NCI-H187 (cell line): Measurements from ENCODE around the gene BICDL2.
"Not testable (repeated sequence)": the region's sequence is repeated elsewhere in the genome, so short reads cannot be mapped to it uniquely, and the experiment has no call there.

Source experiments
- DNase-seq, 2 experiments: peaks; one replicate each; lab custom pipeline; 2025; lab: John Stamatoyannopoulos, UW

The BICDL2 gene, protein sequence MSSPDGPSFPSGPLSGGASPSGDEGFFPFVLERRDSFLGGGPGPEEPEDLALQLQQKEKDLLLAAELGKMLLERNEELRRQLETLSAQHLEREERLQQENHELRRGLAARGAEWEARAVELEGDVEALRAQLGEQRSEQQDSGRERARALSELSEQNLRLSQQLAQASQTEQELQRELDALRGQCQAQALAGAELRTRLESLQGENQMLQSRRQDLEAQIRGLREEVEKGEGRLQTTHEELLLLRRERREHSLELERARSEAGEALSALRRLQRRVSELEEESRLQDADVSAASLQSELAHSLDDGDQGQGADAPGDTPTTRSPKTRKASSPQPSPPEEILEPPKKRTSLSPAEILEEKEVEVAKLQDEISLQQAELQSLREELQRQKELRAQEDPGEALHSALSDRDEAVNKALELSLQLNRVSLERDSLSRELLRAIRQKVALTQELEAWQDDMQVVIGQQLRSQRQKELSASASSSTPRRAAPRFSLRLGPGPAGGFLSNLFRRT

DNA sequence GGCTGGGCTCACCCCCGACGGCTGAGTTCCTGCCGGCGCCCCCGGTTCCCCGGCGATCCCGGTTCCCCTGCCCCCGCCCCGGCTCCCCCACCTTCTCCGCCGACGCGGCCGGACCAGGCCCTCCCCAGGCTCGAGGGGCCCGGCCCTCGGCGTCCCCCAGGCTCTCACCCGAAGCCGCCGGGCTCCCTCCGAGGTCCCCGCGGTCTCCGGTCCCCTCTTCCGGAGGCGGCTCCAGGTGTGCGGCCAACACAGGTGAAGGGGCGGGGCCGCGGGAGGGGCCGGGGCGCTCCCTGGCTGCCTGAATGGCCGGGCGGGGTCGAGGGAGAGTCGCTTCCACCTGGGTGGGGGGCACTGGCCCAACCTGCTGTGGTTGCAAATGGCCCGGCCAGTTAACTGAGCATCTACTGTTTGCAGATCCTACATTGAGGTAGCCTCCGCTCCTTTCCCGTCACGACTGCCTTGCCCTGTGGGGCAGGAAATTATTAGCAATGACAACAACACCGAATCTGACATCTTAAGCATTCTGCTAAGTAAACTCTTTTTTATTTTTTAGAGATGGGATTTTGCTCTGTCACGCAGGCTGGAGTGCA lies at the start of gene BICDL2:
TSS of gene BICDL2 (minus strand) at position 219 of the 590 bp plus-strand sequence. CDS start 1,448 bp downstream, outside the sequence.
- DNase-seq = no peak

DNA sequence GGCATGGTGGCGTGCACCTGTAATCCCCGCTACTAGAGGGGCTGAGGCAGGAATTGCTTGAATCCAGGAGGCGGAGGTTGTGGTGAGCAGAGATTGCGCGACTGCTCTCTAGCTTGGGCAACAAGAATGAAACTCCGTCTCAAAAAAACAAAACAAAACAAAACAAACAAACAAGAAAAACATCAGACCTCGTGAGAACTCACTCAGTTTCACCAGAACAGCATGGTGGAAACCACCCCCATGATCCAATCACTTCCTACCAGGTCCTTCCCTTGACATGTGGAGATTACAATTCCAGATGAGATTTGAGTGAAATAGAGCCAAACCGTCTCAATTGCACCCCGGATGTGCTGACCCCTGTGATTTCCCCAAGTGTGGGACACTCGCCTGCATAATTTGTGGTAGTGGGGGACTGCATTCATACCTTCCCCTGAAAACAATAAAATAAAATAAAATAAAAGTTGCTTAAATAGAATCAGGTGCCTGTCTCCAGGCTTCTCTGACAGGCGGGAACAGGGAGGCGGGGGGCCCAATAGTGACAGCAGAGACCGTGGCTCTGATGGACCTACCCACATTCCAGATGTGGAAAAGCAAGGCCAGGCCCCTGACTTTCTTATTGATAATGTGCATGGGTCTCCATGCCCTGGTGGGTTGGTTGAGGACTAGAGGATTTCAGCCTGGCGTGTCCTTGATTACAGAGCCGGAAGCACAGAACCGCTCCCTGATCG lies 49.3 kb upstream of the BICDL2 start:
- no peak for DNase-seq

DNA sequence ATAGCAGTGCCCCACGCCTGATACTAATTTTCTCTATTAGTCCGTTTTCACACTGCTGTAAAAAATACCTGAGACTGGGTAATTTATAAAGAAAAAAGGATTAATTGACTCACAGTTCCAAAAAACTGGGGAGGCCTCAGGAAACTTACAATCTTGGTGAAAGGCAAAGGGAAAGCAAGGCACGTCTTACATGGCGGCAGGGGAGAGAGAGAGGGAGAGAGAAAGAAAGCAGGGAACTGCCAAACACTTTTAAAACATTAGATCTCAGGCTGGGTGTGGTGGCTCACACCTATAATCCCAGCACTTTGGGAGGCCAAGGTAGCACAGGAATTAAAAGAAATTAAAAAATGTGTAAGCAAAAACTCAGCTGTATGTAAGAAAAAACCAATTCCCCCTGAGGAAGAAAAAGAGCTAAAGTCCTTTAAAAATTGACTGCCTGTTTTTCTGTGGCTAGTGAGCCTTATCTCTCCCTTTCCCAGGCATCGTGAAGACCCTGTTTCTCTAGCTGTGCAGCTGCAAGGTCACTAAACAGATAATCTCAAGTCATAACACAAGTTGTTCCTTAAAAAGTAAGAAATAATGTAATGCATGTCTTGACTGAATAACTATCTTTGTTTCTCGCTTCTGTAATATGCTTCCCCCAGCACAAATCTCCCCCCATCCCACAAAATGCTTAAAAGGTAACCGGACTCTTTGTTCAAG lies 48.4 kb upstream of the BICDL2 start:
- no peak for DNase-seq

DNA sequence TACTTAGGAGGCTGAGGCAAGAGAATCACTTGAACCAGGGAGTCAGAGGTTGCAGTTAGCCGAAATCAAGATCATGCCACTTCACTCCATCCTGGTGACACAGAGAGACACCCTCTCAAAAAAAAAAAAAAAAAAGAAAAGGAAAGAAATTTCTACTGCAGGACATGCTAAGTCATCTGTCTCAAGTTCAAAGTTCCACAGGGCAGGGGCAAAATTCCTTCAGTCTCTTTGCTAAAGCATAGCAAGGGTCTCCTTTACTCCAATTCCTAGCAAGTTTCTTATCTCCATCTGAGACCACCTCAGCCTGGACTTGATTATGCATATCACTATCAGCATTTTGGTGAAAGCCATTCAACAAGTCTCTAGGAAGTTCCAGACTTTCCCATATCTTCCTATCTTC lies 47.7 kb upstream of the BICDL2 start:
- DNase-seq = no peak

DNA sequence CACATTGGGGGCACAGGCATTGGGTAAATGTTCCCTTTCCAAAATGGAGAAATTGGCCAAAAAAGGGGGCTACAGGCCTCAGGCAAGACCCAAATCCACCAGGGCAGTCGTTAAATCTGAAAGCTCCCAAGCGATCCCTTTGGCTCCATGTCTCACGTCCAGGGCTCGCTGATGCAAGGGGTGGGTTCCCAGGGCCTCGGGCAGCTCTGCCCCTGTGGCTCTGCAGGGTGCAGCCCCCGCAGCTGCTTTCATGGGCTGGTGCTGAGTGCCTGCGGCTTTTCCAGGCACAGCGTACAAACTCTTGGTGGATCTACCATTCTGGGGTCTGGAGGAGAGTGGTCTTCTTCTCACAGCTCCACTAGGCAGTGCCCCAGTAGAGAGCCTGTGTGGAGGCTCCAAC lies 46.7 kb upstream of the BICDL2 start:
- not testable (repeated sequence) for DNase-seq

DNA sequence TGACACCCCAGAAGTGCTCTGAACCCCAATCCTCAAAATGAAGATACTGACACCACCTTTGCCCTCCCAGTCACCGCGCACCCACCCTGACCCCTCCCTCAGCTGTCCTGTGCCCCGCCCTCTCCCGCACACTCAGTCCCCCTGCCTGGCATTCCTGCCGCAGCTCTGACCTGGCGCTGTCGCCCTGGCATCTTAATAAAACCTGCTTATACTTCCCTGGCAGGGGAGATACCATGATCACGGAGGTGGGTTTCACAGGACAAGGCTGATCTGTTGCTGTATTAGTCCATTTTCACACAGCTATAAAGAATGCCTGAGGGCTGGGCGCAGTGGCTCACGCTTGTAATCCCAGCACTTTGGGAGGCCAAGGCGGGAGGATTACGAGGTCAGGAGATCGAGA lies 45.2 kb upstream of the BICDL2 start:
- DNase-seq = not testable (repeated sequence)

DNA sequence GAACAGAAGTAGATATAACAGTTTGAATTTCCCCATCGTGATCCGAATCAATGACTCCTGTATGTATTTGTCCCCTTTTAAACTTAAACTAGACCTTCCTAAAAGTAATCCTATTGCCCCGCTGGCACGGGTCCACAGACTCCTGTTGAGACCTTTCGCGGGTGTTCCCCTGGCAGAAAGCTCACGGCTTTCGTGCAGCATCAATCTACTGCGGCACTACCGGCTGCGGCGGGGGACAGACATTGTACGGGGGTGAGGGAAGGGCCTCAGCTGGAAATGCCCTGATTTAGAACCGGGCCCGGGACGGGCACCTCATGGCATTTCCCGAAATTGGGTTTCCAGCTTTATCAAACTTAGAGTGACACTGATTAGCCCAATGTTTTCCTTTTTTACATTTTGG lies 43.3 kb upstream of the BICDL2 start:
- no peak for DNase-seq

DNA sequence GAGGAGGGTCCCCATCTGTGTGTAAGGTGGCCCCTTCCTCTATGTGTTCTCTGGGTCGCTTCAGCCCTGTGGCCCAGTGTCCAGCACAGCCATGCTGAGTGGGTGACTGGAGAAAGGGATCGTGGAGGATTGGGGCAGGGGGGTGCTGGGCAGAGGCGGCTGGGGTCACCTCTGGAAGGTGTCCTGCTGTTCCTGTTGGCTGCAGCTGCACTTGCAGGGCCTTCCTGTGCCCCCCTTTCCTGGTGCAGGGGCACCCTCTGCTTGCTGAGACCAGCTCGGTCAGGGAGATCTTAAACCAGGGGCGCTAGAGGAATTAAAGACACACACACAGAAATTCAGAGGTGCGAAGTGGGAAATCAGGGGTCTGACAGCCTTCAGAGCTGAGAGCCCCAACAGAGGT lies 39.8 kb upstream of the BICDL2 start:
- no peak for DNase-seq

DNA sequence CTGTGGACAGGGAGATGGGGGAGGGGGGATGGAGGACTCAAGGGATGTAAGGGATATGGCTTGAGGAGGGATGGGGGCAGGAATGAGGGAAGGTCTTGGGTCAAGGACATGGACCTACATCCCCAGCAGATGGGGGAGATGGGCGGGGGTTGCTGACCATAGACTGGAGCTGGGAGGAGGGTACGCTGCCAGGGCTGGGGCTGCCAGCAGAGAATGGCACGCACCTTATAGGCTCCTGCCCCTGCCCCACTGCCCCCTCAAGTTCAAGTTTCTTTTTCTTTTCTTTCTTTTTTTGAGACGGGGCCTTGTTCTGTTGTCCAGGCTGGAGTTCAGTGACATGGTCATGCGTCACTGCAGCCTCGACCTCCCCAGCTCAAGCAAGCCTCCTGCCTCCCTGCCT lies 39.2 kb upstream of the BICDL2 start:
- not testable (repeated sequence) for DNase-seq

DNA sequence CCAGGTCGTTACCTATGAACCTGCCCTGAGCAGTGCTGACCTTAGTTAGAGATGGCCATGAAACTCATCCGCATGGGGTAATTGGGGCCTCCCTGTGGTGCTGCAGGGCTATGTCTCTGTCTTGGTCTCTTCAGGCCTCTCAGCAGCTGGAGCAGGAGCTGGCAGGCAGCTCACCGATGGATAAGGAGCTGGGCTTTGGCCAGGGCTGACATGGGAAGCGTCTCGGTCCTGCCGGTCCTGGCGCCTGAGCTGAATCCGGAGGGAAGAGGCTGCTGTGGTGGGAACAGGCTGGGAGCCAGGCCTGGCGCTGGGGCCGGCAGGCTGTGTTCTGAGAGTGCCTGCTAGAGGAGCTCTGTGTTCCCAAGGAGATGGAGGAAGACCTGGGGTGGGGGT lies 38.8 kb upstream of the BICDL2 start:
- DNase-seq = no peak

DNA sequence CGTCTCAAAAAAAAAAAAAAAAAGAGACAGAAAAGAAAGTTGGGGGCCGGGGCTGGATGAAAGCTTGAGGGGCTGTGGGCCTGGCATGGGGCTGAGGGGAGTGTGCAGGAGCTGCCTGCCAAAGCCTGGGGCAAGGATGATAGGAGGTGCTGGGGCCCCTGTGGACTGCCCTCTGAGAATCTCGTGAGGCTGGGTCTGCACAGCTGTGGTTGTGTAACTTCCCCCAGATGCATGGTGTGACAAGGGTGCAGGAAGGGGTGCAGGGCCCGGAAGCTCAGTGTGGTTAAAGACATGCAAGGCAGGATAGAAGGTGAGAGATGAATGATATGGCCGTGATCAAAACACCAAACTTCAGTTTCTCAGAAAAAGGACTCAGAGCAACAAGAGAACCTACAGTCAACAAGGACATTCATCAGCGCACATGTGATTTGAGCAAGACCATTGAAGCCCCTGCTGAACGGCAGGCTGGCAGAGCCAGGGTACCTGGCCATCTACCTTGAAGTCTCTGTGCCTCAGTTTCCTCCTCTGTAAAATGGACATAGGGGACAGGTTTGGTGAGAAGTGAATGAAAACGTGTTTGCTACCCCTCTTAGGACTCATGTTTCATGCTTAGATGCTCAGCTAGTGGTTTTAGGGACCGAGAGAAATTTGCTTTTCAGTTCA lies 38.2 kb upstream of the BICDL2 start:
- DNase-seq = no peak

DNA sequence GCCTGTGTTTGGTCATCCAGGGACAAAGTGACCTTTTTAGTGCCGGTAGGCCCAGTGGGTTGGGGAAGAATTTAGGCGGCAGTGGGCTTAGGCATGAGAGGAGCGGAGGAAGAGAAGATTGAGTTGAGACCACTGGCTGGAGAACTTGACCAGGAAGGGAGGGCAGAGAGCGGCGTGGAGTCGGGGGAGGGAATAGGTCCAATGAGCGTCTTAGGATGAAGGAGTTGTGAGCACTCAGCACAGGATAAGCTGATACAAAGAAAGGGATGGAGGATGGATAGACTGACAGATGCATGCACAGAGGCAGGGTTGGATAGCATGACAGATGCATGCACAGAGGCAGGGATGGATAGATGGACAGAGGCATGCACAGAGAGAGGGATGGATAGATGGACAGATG lies 36.7 kb upstream of the BICDL2 start:
- DNase-seq = no peak

DNA sequence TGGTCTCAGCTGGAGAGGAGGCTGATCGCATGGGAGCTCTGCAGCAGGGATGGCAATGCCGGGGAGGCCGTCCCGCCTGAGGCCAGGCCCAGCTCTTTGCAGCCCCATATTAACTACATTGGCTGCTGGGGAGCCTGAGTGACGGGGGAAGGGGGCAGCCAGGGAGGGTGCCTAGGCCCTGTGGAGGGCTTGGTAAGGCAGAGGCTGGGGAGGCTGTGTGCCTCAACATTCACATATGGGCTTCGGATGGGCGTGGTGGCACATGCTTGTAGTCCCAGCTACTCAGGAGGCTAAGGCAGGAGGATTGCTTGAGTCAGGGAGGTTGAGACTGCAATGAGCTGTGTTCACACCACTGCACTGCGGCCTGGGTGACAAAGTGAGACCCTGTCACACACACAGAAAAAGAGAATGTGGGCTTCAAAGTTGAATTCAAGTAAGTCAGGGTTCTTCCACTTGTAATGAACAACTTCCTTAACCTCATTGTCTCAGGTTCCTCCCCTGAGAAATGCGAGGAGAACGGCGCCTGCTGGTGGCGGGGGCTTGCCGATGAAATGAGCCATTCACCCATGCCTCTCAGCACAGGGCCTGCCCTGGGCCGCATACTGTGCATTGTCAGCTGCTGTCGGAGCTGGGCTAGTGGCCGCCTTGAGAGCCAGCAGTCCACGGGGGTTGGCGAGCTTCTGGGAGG lies 36.0 kb upstream of the BICDL2 start:
- DNase-seq = not testable (repeated sequence)

DNA sequence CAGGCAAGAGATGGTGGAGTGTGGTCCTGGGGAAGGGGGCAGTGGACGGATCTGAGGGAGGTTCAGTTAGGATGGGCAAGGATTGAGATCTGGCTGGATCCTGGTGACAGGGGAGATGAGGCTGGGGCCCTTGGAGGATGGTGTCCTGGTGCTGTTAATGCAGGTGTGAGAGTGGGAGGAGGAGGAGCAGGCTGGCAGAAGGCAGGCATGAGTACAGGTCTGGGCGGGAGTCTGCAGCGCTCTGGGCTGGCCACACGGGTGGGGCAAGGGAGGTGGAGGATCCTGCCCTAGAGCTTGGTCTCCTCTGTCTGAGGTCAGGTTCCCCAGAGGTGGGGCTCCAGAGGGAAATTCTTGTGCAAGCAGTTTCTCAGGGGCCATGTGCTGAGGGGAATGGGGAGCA lies 35.4 kb upstream of the BICDL2 start:
- not testable (repeated sequence) for DNase-seq

DNA sequence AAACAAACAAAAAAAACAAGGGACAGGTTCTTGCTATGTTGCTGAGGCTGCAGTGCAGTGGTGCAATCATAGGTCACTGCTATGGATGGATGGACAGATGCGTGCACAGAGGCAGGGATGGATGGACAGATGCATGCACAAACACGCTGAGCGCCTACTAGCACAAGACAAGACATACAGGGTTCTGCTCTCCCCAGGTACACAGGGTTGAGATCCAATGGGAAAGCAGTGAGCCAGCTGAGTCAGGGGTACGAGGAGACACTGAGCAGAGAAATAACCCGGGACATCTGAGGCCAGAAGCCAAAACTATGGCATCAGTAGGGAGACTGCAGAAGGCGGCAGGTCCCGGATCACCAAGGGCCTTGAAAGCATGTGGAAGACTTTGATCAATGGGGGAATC lies 34.9 kb upstream of the BICDL2 start:
- no peak for DNase-seq

DNA sequence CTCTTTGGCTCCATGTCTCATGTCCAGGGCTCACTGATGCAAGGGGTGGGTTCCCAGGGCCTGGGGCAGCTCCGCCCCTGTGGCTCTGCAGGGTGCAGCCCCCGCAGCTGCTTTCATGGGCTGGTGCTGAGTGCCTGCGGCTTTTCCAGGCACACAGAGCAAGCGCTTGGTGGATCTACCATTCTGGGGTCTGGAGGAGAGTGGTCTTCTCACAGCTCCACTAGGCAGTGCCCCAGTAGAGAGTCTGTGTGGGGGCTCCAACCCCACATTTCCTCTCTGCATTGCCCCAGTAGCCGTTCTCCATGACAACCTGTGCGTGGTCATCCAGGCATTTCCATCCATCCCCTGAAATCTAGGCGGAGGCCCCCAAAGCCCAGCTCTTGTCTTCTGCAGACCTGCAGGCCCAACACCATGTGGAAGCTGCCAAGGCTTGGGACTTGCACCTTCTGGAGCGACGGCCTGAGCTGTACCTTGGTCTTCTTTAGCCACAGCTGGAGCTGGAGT lies 33.9 kb upstream of the BICDL2 start:
- DNase-seq = no peak

DNA sequence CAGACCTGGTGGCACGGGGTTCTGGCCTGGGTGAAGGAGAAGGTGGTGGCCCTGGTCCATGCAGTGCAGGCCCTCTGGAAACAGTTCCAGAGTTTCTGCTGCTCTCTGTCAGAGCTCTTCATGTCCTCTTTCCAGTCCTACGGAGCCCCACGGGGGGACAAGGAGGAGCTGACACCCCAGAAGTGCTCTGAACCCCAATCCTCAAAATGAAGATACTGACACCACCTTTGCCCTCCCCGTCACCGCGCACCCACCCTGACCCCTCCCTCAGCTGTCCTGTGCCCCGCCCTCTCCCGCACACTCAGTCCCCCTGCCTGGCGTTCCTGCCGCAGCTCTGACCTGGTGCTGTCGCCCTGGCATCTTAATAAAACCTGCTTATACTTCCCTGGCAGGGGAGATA lies 32.4 kb upstream of the BICDL2 start:
- DNase-seq = not testable (repeated sequence)

DNA sequence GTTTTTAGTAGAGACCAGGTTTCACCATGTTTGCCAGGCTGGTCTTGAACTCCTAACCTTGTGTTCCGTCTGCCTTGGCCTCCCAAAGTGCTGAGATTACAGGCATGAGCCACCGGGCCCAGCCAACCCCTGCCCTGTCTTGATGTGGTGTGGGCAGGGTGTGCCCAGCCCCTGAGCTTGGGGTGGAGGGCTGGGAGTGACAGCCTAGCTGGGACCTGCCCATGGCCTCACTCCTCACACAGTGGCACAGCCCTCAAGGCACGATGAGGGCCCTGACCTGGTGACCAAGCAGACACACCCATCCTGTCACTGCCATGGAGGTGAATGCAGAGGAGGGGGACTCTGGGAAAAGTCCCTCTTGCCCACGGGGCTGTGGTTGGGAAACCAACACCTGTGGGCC lies 31.7 kb upstream of the BICDL2 start:
- DNase-seq = no peak

DNA sequence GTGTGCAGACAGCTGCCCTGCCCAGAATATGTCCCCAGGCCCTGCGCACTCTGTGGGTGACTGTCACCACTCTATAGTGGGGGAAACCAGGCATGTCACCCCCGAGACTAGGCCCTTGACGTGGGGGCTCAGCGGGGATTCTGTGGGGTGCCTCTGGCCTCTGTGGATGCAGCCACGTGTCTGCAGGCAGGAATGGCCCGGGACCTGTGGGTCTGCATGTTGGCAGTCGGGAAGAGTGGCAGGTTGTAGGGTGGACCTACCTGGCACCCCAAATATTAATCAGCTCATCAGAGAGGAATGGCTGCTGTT lies 29.6 kb upstream of the BICDL2 start:
- no peak for DNase-seq

DNA sequence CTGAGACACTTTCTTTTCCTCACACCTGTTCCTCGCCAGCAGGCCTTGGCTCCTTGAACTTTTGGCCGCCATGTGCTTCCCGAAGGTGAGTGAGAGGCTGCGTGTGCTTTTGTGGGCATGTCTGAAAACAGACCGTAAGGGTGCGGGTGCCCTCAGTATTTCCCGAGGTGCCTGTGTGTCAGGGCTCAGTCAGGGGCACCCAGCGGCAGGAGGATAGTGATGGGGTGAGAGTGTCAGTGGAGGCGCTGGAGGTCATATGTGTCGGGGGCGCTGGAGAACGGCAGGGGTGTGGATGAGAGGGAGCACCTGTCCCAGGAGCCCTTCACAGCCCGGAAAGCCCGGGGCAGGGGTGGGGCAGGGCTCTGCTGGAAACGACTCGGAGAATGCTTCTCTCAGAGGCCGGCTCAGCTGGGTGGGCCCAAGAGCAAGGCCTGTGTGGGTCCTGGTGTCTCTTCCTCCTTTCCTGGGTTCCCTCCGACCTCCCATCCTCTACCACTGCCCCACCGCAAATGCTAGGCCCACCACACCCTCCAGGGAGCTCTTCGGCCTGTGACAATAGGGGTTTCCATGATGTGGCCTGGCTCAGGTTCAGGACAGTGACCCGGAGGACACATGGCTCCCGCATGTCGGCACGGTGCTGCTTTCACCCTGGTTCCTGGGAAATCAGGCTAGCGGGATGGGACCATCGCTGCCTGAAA lies 29.1 kb upstream of the BICDL2 start:
- DNase-seq = no peak
